Central memory CD8-positive, alpha-beta T cell (primary cell): ENCODE measurements around the gene TIPARP.
"Not testable (repeated sequence)": the region's sequence is repeated elsewhere in the genome, so short reads cannot be mapped to it uniquely, and the experiment has no call there.

ENCODE experiments used
- ATAC-seq: fragments of 150-1000 bp; cut with Tn5 transposase; replicated peaks from 2 replicates; pipeline ENCODE4 v1.10.0; 2022; ENCODE audit warnings: mild to moderate bottlenecking, moderate FRiP score, moderate number of reproducible peaks; ENCODE audit not compliant: poor library complexity, severe bottlenecking; ENCODE audit errors: extremely low read depth
- DNase-seq, 2 donors: peaks; one replicate each; pipeline ENCODE4 v3.0.0; 2021; ENCODE audit warnings: low spot score in 2 of 2
- H3K27ac Mint-ChIP-seq: one replicate; pipeline ENCODE4 v1.8.0; 2022; ENCODE audit warnings: low read depth, mild to moderate bottlenecking, moderate library complexity, mixed read lengths
- H3K27me3 Mint-ChIP-seq: one replicate; pipeline ENCODE4 v1.8.0; 2022; ENCODE audit warnings: mixed read lengths
- H3K36me3 Mint-ChIP-seq: one replicate; pipeline ENCODE4 v1.8.0; 2022; ENCODE audit warnings: mild to moderate bottlenecking, moderate library complexity, mixed read lengths; ENCODE audit not compliant: insufficient read depth
- H3K4me1 Mint-ChIP-seq: one replicate; pipeline ENCODE4 v1.8.0; 2022; ENCODE audit warnings: mixed read lengths
- H3K4me3 Mint-ChIP-seq: one replicate; pipeline ENCODE4 v1.8.0; 2022; ENCODE audit warnings: mild to moderate bottlenecking, moderate library complexity, mixed read lengths
- H3K9me3 Mint-ChIP-seq: one replicate; pipeline ENCODE4 v1.8.0; 2022; ENCODE audit warnings: mixed read lengths

Gene TIPARP

DNA sequence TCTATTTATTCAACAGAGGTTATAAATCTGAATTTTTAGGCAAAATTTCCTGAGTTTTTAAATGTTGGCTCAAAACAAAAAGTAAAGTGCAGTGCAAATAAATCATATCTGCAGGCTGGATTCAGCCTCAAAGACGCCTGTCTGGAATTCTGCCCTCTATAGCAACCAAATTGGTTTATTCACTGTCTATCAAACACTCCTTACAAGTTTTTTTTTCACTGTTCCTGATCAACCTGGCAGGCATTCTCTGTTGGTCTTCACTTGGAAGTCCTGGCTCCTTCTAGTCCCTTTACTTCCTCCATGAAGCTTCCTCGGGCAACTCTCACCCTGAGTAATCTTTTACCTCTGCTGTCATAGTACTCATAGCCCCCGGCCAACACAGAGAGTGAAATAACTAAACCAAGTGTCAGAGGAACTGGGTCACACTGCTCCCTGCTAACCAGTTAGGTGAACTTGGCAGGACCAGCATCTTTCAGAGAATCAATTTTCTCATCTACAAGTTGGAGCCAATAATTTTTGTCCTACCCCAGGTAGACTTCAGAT is 36.8 kb upstream of the TIPARP start:
- H3K4me1 Mint-ChIP-seq, result no peaks in the 10 kb centered on the region
- peaks cover 2% of the 10 kb centered on the region for H3K36me3 Mint-ChIP-seq
- no peaks in the 10 kb centered on the region for H3K9me3 Mint-ChIP-seq
- no peak for ATAC-seq
- no peak overlapping the region for H3K27ac Mint-ChIP-seq
- no peak overlapping the region for H3K4me3 Mint-ChIP-seq
- H3K27me3 Mint-ChIP-seq, result no peaks in the 10 kb centered on the region
- no peak for DNase-seq

DNA sequence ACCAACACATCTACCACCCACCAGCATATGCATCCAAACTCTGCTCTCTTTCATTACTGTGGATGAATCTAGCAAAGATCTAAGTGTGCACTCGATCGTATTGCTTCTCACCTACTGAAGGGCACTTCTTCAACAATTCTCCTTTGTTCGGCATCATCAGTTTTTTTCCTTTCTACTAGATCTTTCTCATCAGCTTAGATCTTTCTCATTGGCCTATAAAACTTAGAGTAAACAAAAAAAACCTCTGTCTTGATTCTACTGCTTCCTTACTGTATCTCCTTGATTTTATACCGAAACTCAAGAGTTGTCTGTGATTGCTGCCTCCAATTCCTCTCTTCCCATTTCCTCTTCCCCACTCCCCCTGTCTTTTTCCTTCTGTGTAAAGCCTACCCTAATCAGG is 36.1 kb upstream of the TIPARP start:
- H3K27me3 Mint-ChIP-seq, result no peaks in the 10 kb centered on the region
- H3K4me1 Mint-ChIP-seq, result no peaks in the 10 kb centered on the region
- no peak for ATAC-seq
- no peak for DNase-seq
- no peak overlapping the region for H3K27ac Mint-ChIP-seq
- H3K9me3 Mint-ChIP-seq, result no peaks in the 10 kb centered on the region
- H3K36me3 Mint-ChIP-seq, result peaks cover 2% of the 10 kb centered on the region
- no peak overlapping the region for H3K4me3 Mint-ChIP-seq

DNA sequence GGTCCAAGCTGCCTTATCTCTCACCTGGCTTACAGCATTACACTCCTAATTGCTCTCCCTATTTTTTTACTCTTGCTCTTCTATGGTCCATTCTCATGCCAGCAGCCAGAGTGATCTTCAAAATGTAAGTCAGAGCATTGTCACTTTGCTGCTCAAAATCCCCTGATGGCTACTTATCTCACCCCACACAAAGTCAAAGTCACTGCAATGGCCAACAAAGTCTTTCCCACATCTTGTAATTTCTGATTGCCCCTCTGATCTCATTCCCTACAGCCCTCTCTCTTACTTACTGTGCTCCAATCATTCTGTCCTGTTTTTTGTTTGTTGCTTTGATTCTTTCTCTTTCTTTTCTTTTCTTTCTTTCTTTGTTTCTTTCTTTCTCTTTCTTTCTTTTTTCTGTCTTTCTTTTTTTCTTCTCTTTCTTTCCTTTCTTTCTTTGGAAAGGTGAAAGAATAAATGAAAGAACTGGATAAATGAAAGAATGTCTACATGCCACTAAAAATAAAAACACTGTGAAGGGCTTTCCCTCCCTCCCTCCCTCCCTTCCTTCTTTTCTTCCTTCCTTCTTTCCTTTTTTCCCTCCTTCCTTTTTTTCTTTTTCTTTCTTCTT is 34.9 kb upstream of the TIPARP start:
- Mint-ChIP-seq H3K27me3 (peaks cover 10% of the 10 kb centered on the region), H3K4me3 (no peak overlapping the region), H3K9me3 (no peaks in the 10 kb centered on the region), H3K36me3 (peaks cover 2% of the 10 kb centered on the region), H3K4me1 (peaks cover 8% of the 10 kb centered on the region), H3K27ac (no peak overlapping the region)
- ATAC-seq, result no peak
- no peak for DNase-seq

DNA sequence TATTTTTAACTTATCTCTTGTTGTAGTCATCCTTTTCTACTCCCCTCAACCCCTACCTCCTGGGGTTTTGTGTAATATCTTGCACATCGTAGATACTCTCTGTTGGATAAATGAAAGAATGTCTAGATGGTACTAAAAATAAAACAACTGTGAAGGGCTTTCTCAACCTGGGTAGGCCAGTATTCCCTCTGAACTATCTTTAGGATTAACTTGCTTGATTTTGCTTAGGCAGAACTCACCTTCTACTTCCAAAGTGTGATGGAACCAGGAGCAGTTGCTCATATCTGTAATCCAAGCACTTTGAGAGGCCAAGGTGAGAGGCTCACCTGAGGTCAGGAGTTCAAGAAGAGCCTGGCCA is 32.8 kb upstream of the TIPARP start:
- peaks cover 8% of the 10 kb centered on the region for H3K4me1 Mint-ChIP-seq
- H3K27ac Mint-ChIP-seq, result no peak overlapping the region
- H3K36me3 Mint-ChIP-seq, result peaks cover 2% of the 10 kb centered on the region
- no peak overlapping the region for H3K4me3 Mint-ChIP-seq
- H3K9me3 Mint-ChIP-seq, result no peaks in the 10 kb centered on the region
- DNase-seq (no peak), ATAC-seq (no peak)
- H3K27me3 Mint-ChIP-seq, result peaks cover 19% of the 10 kb centered on the region

DNA sequence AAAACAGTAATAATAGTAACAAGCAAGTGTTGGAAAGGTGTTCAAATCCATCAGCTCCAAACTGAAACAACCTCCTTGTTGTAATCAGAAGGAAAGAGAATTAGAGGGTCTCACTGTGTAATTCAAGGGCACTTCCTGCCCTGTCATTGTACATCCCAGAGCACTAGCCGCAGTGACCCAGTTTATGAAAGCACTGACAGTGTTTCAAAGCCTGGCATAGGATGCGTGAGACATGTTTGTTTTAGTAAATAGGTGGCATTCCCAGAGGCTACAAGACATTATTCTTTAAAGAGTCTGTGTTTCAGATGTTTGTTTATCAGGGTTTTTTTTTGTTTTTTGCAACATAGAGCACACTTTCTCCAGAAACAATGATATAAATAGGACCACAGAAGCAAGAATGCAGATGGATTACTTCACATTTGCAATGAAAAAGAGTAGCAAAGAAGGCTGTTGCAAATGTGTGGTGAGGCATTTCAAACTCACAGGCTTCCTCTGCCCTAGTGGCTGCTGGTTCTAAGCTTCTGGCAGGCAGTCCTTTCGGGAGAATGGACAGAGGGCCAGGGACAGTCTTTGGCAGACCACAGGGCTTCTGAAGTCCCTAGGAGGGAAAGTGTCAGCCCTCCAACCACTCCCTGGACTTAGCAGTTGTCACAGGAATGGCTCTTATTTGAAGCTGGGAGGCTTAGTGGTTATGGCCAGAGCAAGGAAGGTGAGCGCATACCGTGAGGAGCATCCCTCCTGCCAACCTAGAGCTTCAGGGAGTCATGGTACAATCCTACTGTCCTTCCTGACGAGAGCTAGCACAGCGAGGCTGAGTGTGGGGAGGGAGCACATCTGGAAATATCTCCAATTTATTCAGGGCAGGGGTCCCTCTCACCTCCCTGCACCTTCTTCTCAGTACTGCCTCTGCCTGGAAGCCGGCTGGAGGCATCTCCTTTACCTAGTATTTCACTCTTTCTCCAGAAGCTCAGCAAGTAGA is 31.4 kb upstream of the TIPARP start:
- no peak overlapping the region for H3K27ac Mint-ChIP-seq
- peaks cover 25% of the 10 kb centered on the region for H3K27me3 Mint-ChIP-seq
- DNase-seq (no peak), ATAC-seq (no peak)
- H3K36me3 Mint-ChIP-seq, result peaks cover 2% of the 10 kb centered on the region
- peaks cover 8% of the 10 kb centered on the region for H3K4me1 Mint-ChIP-seq
- no peaks in the 10 kb centered on the region for H3K9me3 Mint-ChIP-seq
- H3K4me3 Mint-ChIP-seq, result peak overlapping the region; percentile 39

DNA sequence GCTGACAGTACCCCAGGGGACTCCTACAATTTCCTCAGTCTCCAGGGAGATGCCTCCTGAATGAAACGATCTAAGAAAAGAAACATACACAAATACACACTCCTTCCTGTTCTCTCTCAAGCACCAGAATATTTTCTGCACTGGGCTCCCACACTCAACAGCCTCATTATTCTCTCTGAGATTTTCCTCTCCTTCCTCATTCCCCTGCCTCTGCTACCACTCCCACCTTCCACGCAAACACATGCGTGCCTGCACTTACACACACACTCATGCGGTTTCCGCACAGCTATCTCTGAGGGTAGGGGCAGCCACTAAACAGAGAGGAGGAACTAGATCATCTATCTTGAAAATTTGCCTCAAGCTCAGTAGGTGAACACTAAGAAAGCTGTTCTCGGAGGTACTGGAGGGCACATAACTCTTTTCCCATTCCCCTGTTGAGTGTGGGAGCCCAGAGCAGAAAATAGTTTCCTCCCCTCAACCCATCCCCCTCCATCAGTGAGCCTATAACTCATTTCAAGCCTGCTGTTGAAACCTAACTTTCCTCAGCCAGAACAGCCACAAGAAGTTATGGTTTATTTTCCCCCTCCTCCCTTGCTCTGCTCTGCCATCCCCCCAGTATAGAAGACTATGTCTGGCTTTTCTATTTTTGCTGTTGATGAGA is 30.5 kb upstream of the TIPARP start:
- DNase-seq, result no peak
- H3K27ac Mint-ChIP-seq, result no peak overlapping the region

DNA sequence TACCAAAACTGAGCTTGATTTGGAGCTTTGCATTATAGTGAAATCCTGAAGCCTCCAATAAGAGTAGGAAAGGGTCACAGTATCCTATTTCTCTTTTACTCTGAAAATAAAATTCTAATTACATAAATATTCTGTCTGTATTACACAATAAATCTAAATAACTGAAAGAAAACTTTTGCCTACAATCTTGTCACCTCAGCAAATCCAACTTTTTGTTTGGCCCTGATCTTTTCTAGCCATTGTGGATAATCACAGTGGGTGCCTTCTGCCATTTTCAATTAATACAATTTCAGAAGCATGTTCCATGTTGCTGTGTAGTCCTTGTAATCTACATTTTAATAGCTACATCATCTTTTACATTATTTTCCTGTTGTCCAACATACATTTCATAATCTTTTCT is 29.4 kb upstream of the TIPARP start:
- Mint-ChIP-seq H3K9me3 (no peaks in the 10 kb centered on the region), H3K27ac (no peak overlapping the region), H3K36me3 (peaks cover 2% of the 10 kb centered on the region), H3K4me1 (peaks cover 8% of the 10 kb centered on the region), H3K4me3 (no peak overlapping the region), H3K27me3 (peaks cover 25% of the 10 kb centered on the region)
- no peak for ATAC-seq
- DNase-seq, result no peak

More for the DNA sequence above, 30.5 kb upstream of the TIPARP start:
- Mint-ChIP-seq H3K4me1 (peaks cover 8% of the 10 kb centered on the region), H3K36me3 (peaks cover 2% of the 10 kb centered on the region), H3K27me3 (peaks cover 25% of the 10 kb centered on the region), H3K4me3 (peak overlapping the region; percentile 39), H3K9me3 (no peaks in the 10 kb centered on the region)
- ATAC-seq, result peak; percentile 67

DNA sequence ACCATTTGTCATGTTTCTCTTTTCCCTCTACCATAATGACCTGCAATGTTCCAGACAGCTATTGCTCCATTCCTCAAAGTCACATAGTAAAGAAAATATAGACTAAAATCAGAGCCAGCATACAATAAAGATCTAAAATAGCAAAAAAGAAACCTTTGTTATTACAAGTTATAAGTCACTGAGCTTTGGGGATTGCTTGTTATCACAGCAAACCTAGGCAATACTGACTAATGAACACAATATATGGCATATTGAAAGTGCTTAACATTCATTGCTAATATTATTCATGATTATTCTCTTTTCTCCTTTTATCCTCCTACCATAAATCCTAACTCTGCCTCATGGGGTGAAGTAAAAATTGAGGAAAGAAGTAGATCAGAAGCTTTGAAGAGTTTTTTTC is 27.4 kb upstream of the TIPARP start:
- Mint-ChIP-seq H3K27me3 (peaks cover 25% of the 10 kb centered on the region), H3K4me3 (no peak overlapping the region), H3K9me3 (no peaks in the 10 kb centered on the region), H3K36me3 (no peaks in the 10 kb centered on the region), H3K27ac (no peak overlapping the region), H3K4me1 (peaks cover 8% of the 10 kb centered on the region)
- DNase-seq, result no peak
- ATAC-seq, result no peak

DNA sequence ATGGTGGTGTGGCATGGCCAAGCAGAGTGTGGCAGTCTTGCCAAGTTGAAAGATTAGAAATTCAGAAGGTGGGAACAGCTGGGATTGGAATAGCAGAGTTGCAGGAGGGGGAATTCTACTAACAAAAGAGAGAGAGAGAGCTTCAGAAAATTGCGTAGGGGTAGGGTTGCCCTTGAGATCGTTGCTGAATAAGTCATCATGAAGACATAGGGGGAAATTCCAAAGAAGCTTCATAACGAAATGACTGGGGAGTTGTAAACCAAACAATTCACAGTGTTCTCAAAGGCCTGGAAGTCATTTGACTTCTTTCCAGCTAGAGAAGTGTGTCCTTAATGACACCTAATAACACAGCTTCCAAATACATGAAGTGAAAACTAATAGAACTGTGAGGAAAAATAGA is 26.3 kb upstream of the TIPARP start:
- ATAC-seq (no peak), DNase-seq (no peak)
- Mint-ChIP-seq H3K27ac (no peak overlapping the region), H3K4me1 (peaks cover 8% of the 10 kb centered on the region), H3K27me3 (peaks cover 25% of the 10 kb centered on the region), H3K4me3 (no peak overlapping the region), H3K36me3 (no peaks in the 10 kb centered on the region), H3K9me3 (no peaks in the 10 kb centered on the region)

DNA sequence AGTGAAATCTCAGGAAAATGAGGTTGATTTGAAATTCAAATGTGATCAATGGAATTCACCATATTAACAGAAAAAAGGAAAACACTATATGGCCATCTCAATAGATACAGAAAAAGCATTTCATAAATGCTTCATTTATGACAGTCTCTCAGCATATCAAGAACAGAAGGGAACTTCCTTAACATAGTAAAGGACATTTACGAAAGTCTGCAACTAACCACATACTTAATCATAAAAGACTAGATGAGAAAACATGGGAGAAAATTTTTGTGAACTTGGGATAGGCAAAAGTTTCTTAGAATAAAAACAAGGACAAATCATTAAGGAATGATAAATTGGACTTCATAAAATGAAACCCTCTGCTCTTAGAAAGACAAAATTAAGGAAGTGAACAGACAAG is 24.7 kb upstream of the TIPARP start:
- Mint-ChIP-seq H3K27ac (no peak overlapping the region), H3K27me3 (peaks cover 16% of the 10 kb centered on the region), H3K4me3 (no peak overlapping the region), H3K4me1 (no peaks in the 10 kb centered on the region), H3K36me3 (no peaks in the 10 kb centered on the region), H3K9me3 (no peaks in the 10 kb centered on the region)
- ATAC-seq (no peak), DNase-seq (no peak)

DNA sequence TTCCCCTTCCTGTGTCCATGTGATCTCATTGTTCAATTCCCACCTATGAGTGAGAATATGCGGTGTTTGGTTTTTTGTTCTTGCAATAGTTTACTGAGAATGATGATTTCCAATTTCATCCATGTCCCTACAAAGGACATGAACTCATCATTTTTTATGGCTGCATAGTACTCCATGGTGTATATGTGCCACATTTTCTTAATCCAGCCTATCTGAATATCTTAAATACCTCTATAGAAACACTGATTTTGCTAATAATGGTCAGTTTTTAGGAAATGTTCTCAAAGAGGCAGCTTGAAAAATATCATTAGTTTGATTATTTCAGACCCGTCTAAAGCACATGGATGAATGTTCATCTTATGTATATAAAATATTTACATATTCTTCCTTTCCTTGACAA is 21.7 kb upstream of the TIPARP start:
- not testable (repeated sequence) for H3K27me3 Mint-ChIP-seq, ATAC-seq, H3K36me3 Mint-ChIP-seq, DNase-seq, H3K4me3 Mint-ChIP-seq, H3K9me3 Mint-ChIP-seq, H3K27ac Mint-ChIP-seq, H3K4me1 Mint-ChIP-seq

DNA sequence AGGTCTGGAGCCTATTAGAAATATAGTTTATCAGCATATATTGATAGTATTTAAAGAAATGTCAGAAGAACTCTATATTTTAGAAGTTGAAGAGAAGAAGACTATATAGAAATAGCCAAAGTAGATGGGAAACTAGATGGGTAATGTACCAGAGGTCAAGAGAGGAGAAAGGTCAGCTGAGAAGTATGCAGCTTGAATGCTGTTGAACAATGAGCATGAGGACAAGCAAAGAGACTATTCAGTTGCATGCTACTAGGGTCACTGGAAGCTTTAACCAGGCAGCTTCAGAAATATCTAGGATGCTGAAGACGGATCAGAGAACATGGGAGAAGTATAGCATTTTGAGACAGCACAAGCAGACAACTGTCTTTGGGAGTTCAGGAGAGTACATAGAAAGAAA is 19.6 kb upstream of the TIPARP start:
- DNase-seq (no peak), ATAC-seq (no peak)
- Mint-ChIP-seq H3K27ac (no peak overlapping the region), H3K27me3 (no peaks in the 10 kb centered on the region), H3K4me1 (no peaks in the 10 kb centered on the region), H3K9me3 (no peaks in the 10 kb centered on the region), H3K4me3 (no peak overlapping the region), H3K36me3 (no peaks in the 10 kb centered on the region)
